Measurements from ENCODE around the gene MSH2.
"Not testable (repeated sequence)": the region's sequence is repeated elsewhere in the genome, so short reads cannot be mapped to it uniquely, and the experiment has no call there.

MSH2 gene

DNA sequence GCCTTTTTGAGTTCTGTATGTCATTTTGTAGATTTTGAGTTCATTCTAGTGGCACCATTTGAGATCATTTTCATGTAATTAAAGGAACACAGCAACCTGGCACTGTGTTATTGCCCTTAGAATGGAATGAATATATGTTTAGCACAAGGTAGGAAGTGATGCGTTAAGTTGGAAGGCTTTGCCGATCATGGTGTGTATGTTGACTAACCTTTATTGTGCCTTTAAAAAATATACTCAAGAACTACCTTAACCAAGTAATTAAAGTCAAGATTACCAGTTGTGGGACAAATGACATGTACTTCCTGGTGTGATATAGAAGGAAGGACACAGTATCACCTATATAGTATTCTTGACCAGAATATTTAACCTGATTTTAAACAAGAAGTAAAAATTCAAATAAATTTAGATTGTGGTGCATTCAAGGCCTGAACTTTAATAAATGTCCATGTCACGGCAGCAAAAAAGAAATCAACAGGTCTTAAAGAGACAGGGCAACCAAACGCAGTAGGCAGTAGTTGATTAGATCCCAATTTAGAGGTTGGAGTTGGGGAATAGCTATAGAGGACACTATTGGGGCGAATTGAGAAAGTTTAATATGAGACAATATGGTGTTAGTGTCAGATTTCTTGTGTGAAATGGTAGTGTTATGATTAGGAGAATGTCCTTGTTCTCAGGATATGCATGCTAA lies 68.6 kb downstream of the MSH2 start:
- in situ Hi-C loops (cut with MboI; ENCODE audit: low sequenced_read_pairs) = no loop called here

DNA sequence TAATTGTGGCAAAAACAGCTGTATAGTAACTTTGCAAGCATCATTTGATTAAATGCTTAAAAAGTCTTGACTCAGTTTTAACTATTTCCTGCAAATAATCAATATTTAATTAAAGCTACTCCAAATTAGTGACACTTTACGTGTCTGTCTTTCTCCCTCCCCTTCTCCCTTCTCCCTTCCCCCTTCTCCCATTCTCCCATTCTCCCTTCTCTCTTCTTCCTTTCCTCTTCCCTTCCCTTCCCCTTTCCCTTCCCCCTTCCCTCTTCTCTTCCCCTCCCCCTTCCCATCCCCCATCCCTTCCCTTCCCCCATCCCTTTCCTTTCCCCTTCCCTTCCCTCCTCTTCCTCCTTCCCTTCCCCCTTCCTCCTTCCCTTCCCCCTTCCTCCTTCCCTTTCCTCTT lies 76.9 kb downstream of the MSH2 start:
- in situ Hi-C loops (cut with MboI; ENCODE audit: low sequenced_read_pairs) = no loop called here

DNA sequence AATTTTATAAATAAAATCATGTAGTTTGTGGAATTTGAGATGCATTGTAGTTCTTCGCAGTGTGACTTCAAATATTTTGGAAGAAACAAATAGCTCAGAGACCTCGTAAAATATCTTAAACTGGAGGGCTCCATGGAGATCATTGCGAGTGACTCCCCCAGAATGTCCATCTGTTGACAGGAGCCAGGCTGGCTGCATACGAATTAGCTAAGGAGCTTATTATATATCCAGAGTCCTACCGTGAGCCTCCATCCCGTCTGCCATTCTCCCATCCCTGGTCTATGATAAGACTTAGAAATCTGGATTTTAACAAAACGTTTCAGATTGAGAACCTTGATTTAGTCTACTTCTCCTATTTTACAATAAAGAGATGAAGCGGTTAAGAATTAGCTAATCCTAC lies 80.2 kb downstream of the MSH2 start:
- in situ Hi-C loops (cut with MboI; ENCODE audit: low sequenced_read_pairs) = no loop called here

DNA sequence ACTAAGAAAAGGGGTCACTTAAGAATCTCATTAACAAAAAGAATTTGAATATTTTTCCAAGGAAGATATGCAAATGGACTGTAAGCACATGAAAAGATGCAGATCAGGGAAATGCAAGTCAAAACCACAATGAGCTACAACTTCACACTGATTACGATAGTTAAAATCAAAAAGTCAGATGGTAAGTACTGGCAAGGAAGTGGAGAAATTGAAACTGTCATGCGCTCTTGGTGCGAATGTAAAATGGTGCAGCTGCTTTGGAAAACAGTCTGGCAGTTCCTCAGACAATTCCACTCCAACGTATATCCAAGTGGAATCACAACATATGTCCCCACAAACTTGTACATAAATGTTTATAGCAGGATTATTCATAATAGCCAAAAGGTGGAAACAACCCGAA lies 81.4 kb downstream of the MSH2 start:
- in situ Hi-C loops (cut with MboI; ENCODE audit: low sequenced_read_pairs) = no loop called here

DNA sequence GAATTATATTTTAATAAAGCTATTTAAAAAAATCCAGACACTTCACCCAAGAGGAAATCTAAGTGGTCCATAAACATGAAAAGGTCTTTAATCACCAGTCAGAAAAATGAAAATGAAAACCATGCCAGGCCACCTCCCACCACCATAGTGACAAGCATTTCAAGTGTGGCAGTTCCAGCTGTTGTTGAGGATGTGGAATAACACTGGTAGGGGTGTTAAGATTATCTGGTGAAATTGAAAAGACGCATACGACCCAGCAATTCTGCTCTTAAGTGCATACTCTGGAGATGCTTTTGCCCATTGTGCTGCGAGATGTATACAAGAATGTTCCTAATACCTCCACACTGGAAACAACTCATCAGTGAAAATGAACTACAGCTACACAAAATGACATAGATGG lies 82.2 kb downstream of the MSH2 start:
- in situ Hi-C loops (cut with MboI; ENCODE audit: low sequenced_read_pairs) = no loop called here

DNA sequence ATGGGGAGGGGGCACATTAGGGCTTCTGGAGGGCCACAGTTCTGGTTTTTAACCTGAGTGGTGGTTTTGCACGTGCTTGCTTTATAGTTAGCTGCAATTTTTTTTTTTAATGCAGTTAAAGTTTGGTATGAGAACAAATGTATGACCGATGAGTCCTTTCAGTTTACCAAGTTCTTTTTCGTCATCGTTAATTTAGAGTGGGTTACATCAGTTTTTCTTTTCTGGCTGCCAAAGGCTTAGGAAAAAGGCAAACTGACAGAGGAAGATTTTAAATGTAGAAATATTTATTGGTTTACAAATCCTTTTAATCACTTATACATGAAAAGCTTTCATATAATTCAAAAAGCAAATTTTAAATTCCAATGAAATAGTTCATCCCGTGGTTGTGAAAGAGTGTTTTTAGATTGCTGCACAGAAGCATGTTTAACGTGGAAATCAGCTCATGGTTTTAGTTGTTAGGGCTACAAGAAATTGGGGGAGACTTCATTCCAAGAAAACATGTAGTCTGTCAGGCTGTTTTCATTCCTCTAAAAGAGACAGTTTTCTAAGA lies 82.9 kb downstream of the MSH2 start:
- in situ Hi-C loops (cut with MboI; ENCODE audit: low sequenced_read_pairs) = no loop called here

DNA sequence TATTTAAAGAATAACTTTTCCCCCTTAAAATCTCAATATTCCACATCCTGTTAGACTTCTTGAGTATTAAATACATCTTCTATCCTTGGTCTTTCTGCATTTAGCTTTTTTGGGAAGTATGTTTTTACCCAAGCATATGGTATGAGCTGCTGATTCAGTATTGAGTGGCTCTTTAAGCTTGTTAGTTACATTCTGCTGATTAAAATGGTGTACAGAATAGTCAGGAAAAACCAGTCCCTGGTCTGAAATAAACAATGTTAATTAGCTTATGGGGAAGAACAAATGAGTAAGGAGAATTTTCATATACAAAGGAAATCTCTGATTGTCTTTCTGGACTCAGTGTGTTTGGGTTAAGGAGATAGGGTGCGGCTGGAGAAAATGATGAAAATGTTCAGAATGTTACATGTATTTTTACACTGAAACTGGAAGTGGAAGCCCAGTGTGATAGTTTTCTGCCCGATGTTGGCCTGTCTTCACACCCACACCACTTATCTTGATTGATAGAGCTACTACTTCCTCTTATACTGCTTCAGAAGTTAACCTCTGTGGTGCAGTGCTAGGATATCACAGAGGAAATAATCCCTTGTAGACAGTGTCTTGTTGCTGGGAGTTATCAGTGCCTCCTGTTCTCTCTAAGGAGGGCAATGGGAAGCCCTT lies 84.0 kb downstream of the MSH2 start:
- in situ Hi-C loops (cut with MboI; ENCODE audit: low sequenced_read_pairs) = no loop called here

DNA sequence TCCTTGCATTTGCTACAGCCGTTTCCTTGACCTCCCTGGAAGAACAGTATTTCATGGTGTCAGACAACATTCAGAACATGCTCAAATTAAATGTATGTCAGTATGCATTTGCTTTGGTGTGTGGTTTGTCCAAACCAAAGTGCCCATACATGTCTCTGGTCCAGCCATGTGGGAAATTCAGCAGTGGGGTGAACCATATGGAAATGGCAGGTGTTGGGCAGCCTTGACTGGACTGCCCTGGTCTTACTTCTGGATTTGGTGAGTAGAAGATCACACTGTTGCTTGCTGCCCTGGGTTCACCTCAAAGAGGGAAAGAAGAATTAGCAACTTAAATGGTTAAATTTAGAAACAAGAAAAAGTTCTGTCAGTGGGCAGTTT lies 84.5 kb downstream of the MSH2 start:
- in situ Hi-C loops (cut with MboI; ENCODE audit: low sequenced_read_pairs) = no loop called here

DNA sequence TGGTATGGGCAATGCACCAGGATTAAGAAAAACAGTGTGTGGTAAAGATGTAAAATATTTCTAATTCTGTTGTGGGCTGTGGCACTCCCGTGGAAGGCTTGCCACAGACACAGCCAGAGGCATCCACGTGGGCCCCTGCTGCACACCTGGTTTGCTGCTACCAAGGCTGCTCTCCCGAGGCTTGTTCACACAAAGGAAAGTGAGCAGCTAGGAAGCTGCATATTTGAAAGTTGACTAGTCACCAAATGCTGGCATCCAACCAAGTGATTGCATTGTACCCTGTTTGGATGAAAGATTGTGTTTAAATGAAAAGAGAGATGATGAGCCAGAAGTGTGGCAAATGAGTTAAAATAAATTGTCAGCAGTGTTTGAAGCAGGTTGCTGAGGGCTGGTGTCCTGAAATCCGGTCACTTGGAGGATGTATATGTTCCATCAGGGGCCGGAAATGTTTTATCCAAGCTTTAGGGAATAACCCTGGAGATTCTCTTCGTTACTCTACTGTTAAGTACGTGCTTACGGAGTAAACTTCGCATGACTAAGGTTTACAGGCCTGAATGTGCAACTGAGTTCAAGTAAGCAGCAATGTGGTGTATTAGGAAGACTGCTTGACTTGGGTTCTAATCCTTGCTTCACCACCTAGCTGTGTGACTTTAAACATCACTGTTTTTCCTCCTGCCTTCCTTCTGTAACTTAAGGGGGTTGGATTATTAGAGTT lies 86.1 kb downstream of the MSH2 start:
- in situ Hi-C loops (cut with MboI; ENCODE audit: low sequenced_read_pairs) = no loop called here

DNA sequence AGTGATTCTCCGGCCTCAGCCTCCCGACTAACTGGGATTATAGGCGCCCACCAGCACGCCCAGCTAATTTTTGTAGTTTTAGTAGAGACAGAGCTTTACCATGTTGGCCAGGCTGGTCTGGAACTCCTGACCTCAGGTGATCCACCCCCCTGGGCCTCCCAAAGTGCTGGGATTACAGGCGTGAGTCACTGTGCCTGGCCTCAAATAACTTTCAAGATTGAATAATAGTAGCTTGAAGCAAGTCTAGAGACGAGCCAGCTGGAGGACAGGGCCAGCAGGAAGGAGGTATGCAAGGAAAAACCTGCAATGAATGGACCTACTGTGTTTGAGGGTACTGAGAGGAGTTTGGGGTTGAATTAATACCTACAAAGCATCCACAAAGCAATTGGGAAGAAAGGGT lies 87.5 kb downstream of the MSH2 start:
- in situ Hi-C loops (cut with MboI; ENCODE audit: low sequenced_read_pairs) = no loop called here

DNA sequence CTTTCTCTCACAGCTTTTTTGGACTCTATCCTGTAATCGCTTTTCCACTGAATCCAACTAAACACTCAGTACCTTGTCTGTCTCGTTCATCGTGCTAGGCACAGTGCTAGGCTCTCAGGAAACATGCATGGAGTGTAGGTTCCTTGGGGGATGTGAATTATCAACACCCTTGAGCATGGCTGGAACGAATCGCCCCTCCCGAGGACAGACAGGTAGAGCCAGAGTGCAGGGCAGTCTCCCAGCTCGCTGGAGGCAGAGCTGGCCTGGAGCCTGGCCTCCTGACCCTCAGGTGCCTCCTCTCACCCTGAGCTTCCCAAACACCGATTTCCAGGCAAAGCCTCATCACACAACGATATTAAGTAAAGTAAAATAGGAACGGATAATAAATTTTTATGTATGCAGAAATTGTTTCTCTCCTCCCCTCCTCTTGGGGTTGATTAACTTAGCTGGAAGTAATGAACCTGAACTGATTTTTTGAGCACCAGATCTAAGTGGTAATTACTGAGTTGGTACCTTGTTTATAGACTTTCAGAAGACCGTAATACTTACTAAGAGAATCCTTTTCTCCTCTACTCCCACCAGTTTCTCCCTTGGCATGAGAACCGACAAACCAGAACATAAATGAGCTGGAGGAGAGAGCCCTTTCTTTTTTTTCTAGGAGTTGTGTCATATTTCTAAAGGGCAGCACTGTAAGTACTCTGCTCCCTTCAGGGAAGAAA lies 90.5 kb downstream of the MSH2 start:
- in situ Hi-C loops (cut with MboI; ENCODE audit: low sequenced_read_pairs) = no loop called here

DNA sequence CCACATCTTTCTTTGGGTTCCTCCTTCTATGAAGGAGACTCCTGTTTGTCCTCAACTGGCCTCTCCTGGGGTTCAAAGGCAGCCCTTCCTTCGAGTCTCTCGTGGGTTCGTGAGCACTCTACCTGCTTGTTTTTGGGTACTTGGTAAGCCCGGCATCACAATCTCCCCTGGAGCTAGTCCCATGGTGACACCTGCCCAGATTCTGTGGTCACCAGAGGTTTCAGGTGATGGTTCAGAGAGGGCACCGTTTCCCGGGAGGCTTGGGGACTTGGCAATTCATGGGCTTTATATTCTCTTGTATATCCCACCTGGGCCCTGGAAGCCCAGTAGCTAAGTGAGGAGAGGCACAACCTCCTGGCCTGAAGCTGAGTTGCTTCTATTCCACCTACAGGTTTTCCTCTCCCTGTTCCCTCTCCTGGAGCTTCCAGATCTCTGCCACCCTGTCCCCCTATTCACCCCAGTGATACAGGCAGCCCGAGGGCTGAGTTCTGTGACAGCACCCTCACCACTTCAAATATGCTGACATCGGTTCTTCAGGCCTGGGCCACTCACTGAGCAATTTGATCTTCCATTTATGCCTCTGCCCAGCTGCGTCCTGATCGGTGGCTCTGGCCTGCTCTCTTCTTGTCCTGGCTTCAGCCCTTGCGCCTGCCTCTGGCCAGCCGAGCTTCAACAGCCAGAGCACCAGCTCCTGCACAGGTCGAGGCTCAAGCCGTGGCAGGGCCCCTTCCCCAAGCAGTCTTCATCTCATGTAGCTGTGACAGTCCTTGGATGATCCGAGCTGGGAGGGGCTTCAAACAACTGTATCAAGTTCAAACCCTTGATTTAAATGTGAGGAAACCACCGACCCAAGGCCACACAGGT lies 91.5 kb downstream of the MSH2 start:
- in situ Hi-C loops (cut with MboI; ENCODE audit: low sequenced_read_pairs) = no loop called here

DNA sequence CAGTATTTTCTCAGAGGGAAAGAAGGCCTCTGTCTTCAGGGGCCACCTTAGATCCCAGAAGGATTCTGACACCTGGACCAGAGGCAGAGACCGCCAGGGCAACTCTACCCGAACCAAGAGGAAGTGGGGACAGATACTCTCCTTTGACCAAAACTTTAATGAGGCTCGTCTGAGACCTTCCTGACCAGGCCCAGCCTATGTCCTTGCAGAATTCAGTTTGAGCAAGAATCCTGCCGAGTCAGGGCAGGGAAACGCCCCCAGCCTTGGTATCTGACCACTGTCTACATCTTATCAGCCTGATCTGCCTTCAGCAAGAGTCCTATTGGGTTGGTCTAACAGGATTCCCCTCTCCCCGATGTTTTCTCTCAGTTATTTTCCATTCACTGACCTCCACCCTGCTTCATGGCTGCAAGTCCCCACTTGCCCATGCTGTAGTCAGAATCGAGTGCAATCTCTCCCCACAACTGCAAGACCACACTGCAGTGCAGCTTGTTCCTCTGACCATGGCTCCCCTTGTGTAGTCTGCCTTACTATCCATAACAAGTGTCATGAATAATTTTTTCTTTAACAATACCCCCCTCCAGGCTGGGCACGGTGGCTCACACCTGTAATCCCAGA lies 95.0 kb downstream of the MSH2 start:
- in situ Hi-C loops (cut with MboI; ENCODE audit: low sequenced_read_pairs) = no loop called here

DNA sequence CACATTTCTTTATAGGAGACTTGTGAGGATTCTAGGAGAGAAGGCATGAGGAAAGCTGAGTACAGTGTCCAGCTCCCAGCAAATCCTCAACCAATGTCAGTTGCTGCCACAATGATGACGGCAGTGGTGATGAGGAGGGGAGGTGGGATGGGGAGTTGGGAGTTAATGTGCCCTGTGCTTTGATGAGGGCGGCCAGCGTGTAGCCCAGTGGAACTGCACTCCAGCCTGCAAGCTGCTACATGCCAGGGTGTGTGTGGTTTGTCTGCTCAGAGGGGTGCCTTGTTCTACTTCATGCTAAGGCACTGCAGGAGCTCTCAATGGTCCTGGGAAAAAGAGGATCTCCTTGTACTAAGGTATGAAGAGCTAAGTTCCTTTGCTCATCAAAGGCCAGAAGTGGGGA lies 96.1 kb downstream of the MSH2 start:
- in situ Hi-C loops (cut with MboI; ENCODE audit: low sequenced_read_pairs) = no loop called here

DNA sequence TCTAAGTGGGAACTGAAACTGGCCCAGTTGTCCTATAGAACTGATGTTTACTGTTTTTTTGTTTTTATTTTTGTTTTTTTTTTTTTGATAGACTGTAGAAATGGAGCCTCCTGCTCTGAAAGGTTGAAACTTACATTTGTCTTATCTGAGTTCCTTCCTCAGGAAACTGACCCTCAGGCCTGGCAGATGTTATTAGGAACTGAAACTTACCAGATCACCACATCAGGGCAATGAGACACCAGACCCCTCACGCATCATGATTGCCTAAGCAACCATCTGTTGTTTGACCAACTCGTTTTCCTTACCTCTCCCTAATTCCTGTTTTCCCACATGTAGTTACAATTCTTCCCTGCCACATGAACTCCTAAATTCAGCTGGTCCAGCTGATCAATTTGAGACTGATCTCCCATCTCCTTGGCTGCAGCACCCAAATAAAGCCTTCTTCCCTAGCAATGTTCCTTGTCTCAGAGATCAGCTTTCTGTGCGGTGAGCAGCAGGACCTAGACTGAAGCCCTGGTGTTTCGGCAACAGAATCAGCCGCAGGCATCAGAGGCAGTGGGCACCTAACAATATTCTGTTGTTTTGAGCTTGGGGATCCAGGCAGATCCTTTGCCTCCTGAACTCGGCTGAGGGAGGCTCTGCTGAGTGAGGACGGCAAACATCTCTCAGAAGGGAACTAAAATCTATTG lies 96.8 kb downstream of the MSH2 start:
- in situ Hi-C loops (cut with MboI; ENCODE audit: low sequenced_read_pairs) = no loop called here

DNA sequence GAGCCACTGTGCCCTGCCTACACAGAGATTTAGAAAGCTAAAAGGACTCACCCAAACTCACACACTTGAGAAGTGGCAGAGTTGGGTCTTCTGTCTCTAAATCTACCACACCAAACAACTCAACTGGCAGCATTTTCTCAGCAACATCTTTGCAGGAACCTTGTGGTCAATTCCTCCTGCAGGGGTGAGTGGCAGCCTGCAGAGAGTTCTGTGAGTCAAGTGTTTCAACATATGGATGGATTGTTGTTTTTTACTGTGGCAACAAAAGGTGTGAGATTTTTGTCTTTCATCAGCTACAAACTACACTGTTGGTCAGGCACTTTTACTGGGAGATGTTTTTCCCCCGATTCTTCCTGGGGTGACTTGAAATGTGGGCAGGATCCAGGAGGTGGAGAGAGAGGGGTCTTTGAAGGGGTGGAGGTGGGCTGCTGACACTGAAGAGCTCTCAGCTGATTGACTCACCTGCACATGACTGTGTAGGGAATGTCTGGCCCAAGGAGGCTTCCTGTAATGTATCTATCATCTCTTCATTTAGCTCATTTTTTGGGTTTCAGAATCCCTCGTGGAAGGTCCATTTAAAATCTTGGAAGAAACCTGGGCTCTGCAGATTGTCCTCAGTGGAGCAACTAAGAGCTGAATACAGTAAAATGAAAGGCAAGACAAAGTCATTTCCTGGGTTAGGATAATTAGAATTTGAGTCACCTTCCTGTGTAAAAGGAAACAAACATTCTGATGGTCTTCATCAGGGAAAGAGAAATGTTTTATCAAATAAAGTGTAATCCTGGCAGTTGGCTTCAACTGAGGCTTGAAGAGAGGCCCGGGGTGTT lies 98.6 kb downstream of the MSH2 start:
- in situ Hi-C loops (cut with MboI; ENCODE audit: low sequenced_read_pairs) = no loop called here

DNA sequence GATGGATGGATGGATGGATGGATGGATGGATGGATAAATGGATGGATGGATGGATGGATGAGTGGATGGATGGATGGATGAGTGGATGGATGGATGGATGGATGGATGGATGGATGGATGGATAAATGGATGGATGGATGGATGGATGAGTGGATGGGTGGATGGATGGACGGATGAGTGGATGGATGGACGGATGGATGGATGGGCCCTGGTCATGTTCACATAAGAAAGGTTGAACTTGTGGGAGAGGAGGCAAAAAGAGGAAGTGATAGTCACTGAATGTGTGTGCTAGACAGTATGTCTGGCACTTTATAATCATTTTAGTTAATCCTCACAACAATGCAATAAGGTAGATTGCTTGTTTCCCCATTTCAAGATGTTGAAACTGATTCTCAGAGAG lies 99.5 kb downstream of the MSH2 start:
- in situ Hi-C loops (cut with MboI; ENCODE audit: low sequenced_read_pairs) = not testable (repeated sequence)

DNA sequence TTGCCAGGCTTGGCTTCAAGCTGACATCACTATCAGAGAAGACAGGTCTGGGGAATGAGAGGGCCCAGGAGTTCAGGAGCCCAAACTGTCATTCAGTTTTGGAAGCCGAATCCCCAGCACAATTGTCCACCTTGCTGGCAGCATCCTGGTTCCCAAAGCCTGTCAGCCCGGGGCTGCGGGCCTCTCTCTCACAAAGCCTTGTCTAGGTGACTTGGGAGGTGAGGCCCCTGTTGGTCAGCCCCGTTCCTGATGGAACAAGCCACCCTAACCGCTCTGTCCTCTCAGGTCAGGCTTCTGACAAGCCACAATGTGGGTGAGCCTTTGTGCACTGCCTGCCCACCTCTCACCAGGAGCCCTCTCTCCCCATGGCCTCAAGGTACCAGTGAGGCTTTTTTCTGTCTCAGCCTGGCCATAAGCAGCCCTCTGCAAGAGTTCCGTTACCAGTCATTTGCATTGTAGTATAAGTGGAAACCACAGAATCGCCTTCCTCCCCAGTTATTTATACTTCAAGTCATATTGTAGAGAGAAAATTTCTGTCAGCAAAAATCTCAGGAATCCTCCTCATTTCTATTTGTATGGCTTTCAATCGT lies 100.6 kb downstream of the MSH2 start:
- in situ Hi-C loops (cut with MboI; ENCODE audit: low sequenced_read_pairs) = no loop called here
